PFSK-1 (cell line): ENCODE measurements around the gene SERPINB10.

ENCODE experiments used
- POLR2AphosphoS5 ChIP-seq: IDR thresholded peaks from 2 replicates; pipeline ENCODE4 v1.6.1; 2012; ENCODE audit warnings: low read depth, mild to moderate bottlenecking, control low read depth, low read length, moderate library complexity
- SIN3A ChIP-seq: IDR thresholded peaks from 2 replicates; pipeline ENCODE4 v1.6.1; 2012; ENCODE audit warnings: mild to moderate bottlenecking, low read length, moderate library complexity, borderline replicate concordance; ENCODE audit not compliant: insufficient read depth
- TAF1 ChIP-seq: IDR thresholded peaks from 2 replicates; pipeline ENCODE4 v1.6.1; 2012; ENCODE audit warnings: low read length, control low read depth, borderline replicate concordance; ENCODE audit not compliant: insufficient read depth
- TF ChIP-seq, protein P1 (sequence below), 2 experiments: IDR thresholded peaks; 2 replicates each; pipeline versions ENCODE4 v1.6.1 to v1.8.0; 2011 to 2012; ENCODE audit warnings: low read depth in 2 of 2, low read length in 2 of 2, control low read depth in 1 of 2, inconsistent platforms in 1 of 2, mild to moderate bottlenecking in 1 of 2, moderate library complexity in 1 of 2; ENCODE audit not compliant: insufficient read depth in 1 of 2

DNA sequence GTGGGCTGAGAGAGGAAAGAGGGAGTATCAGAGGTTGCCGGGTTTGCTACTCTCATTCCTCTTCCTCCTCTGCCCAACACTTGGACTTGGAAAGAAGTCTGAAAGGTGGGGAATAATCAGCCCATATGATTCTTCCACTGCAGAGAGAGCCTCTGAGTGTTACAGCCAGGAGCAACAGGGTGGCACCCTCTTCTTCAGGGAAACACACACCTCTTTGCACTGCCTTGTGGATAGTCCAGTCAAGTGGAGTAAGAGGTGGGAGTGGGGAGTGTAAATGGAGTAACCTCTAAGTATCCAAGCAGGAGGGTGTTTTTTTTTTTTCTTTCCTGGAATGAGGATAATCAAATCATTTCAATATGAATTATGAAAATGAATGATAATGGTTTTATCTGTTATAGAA, 53.1 kb downstream of the SERPINB10 start:
- TF ChIP-seq, protein P1, sequence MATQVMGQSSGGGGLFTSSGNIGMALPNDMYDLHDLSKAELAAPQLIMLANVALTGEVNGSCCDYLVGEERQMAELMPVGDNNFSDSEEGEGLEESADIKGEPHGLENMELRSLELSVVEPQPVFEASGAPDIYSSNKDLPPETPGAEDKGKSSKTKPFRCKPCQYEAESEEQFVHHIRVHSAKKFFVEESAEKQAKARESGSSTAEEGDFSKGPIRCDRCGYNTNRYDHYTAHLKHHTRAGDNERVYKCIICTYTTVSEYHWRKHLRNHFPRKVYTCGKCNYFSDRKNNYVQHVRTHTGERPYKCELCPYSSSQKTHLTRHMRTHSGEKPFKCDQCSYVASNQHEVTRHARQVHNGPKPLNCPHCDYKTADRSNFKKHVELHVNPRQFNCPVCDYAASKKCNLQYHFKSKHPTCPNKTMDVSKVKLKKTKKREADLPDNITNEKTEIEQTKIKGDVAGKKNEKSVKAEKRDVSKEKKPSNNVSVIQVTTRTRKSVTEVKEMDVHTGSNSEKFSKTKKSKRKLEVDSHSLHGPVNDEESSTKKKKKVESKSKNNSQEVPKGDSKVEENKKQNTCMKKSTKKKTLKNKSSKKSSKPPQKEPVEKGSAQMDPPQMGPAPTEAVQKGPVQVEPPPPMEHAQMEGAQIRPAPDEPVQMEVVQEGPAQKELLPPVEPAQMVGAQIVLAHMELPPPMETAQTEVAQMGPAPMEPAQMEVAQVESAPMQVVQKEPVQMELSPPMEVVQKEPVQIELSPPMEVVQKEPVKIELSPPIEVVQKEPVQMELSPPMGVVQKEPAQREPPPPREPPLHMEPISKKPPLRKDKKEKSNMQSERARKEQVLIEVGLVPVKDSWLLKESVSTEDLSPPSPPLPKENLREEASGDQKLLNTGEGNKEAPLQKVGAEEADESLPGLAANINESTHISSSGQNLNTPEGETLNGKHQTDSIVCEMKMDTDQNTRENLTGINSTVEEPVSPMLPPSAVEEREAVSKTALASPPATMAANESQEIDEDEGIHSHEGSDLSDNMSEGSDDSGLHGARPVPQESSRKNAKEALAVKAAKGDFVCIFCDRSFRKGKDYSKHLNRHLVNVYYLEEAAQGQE (IDR thresholded peaks at IDR 0.05; ENCODE audit: insufficient read depth in 1 of 2, low read depth in 2 of 2, low read length in 2 of 2) = no peak
- TF ChIP-seq SIN3A (no peak), POLR2AphosphoS5 (no peak), TAF1 (no peak)
